ENCODE measurements around the gene FBLL1. TPM values are rescaled to one million over a fixed set of nuclear protein-coding genes. Genes with fewer than 3 reads are reported as not detected.

FBLL1 gene
- total and polyA plus RNA-seq, 10 of the 15 experiments (the other 5 are each of a cell fraction or from before 2014, with no cell fraction given): 0.04 to 0.23 (median 0.15) TPM; not detected in 7

GRCh38 chr5:168553377-168554130 lies 24.4 kb downstream of the FBLL1 start (continued):
- TF ChIP-seq JUNB (IDR thresholded peaks at IDR 0.05): no peak

- WGBS (ENCODE audit: insufficient coverage, insufficient replicate concordance, low lambda C conversion rate, missing lambda C conversion rate): 97% methylated on average over 2 of the region's 2 CpGs
- no peak overlapping the region for H3K9ac ChIP-seq (ENCODE audit: control insufficient read depth, insufficient read depth, low read length)
- FAIRE-seq: no peak
- intact Hi-C loops (cut with micrococcal nuclease; ENCODE audit: unreplicated experiment) (loop anchor here (5.0 kb wide), 1 partner anchor 50 kb away; no protein-coding TSS in a partner anchor), in situ Hi-C loops (cut with MboI) (no loop called here)
- no TSS peak for BruUV-seq (replicated peaks)
- ChIA-PET SMC1A (ENCODE audit: uncharacterized antibody, unreplicated experiment) (interaction anchor here (1.0 to 1.1 kb wide), 2 partner anchors 11 to 20 kb away, joined by 3 to 4 read pairs; no protein-coding TSS in a partner anchor), CTCF (no interaction called here), RAD21 (ENCODE audit: unreplicated experiment) (no interaction called here), POLR2A (interaction anchor here (1.0 kb wide), 1 partner anchor 11 kb away, joined by 3 read pairs; no protein-coding TSS in a partner anchor)
- no peak overlapping the region for H3K4me2 ChIP-seq (ENCODE audit: control insufficient read depth, insufficient read depth)
- DNase-seq (ENCODE audit: low read depth, low spot score): no peak
- no peak overlapping the region for H3K27ac ChIP-seq (ENCODE audit: control insufficient read depth, insufficient read depth)
- no peaks in the 10 kb centered on the region for H3K4me1 ChIP-seq (ENCODE audit: control insufficient read depth, insufficient read depth, low read length)
- no peaks in the 10 kb centered on the region for H3K9me3 ChIP-seq (replicated peaks; ENCODE audit: control insufficient read depth, insufficient read depth, low read length)
- H3K27me3 ChIP-seq (replicated peaks in 1 of 2; ENCODE audit: control insufficient read depth in 2 of 2, insufficient read depth in 2 of 2, low read length in 1 of 2): no peaks in the 10 kb centered on the region
- H3K36me3 ChIP-seq (ENCODE audit: control insufficient read depth in 2 of 2, insufficient read depth in 2 of 2, low read length in 1 of 2): peaks cover 0 to 45% of the 10 kb centered on the region in 2 experiments
- H3K79me2 ChIP-seq (ENCODE audit: control insufficient read depth, insufficient read depth, low read length): no peaks in the 10 kb centered on the region; the same call in none of the 2 replicates
- H3K4me3 ChIP-seq: no peak overlapping the region
- H4K20me1 ChIP-seq (ENCODE audit: control insufficient read depth, insufficient read depth): no peaks in the 10 kb centered on the region
- H2AFZ ChIP-seq (ENCODE audit: control insufficient read depth, low read depth, low read length): no peak overlapping the region
- no peak for ATAC-seq
- no peak for TF ChIP-seq JUND (IDR thresholded peaks at IDR 0.05; ENCODE audit: low read depth, low read length)
- TF ChIP-seq HSF1 (IDR thresholded peaks at IDR 0.05; ENCODE audit: low read depth, low read length): no peak
- no peak for TF ChIP-seq NBN (IDR thresholded peaks at IDR 0.05)
- TF ChIP-seq, protein P1, sequence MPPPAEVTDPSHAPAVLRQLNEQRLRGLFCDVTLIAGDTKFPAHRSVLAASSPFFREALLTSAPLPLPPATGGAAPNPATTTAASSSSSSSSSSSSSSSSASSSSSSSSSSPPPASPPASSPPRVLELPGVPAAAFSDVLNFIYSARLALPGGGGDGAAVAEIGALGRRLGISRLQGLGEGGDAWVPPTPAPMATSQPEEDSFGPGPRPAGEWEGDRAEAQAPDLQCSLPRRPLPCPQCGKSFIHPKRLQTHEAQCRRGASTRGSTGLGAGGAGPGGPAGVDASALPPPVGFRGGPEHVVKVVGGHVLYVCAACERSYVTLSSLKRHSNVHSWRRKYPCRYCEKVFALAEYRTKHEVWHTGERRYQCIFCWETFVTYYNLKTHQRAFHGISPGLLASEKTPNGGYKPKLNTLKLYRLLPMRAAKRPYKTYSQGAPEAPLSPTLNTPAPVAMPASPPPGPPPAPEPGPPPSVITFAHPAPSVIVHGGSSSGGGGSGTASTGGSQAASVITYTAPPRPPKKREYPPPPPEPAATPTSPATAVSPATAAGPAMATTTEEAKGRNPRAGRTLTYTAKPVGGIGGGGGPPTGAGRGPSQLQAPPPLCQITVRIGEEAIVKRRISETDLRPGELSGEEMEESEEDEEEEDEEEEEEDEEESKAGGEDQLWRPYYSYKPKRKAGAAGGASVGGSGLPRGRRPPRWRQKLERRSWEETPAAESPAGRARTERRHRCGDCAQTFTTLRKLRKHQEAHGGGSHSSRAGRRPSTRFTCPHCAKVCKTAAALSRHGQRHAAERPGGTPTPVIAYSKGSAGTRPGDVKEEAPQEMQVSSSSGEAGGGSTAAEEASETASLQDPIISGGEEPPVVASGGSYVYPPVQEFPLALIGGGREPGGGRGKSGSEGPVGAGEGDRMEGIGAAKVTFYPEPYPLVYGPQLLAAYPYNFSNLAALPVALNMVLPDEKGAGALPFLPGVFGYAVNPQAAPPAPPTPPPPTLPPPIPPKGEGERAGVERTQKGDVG (CRISPR knock-in tag; IDR thresholded peaks at IDR 0.05): no peak
- TF ChIP-seq NR2C2 (IDR thresholded peaks at IDR 0.05; ENCODE audit: borderline replicate concordance, control insufficient read depth, insufficient read length, low read depth): no peak
- no peak for TF ChIP-seq ZNF622 (IDR thresholded peaks at IDR 0.05)
- no peak for TF ChIP-seq ZBTB11 (CRISPR knock-in tag; IDR thresholded peaks at IDR 0.05)
- no peak for TF ChIP-seq TARDBP (IDR thresholded peaks at IDR 0.05; ENCODE audit: borderline replicate concordance)
- no peak for TF ChIP-seq TCF3 (IDR thresholded peaks at IDR 0.05; ENCODE audit: borderline replicate concordance, insufficient read depth, low read depth, low read length)
- TF ChIP-seq ZNF217 (IDR thresholded peaks at IDR 0.05): no peak
- no peak for TF ChIP-seq BMI1 (IDR thresholded peaks at IDR 0.05; ENCODE audit: borderline replicate concordance)
Observed at GRCh38 chr5:168557389-168557788, 28.3 kb downstream of the FBLL1 start.
